Nephron (organoid): ENCODE results near the gene MCRS1.

ENCODE experiments used
- H3K27ac Mint-ChIP-seq, 3 experiments: 2 replicates each; pipeline ENCODE4 v1.8.0; 2020; ENCODE audit warnings: mixed read lengths in 3 of 3, mild to moderate bottlenecking in 2 of 3, moderate library complexity in 1 of 3
- H3K27me3 Mint-ChIP-seq: 2 replicates; pipeline ENCODE4 v1.8.0; 2021; ENCODE audit warnings: low read depth, mild to moderate bottlenecking, moderate library complexity, mixed read lengths
- H3K36me3 Mint-ChIP-seq: 2 replicates; pipeline ENCODE4 v1.8.0; 2020; ENCODE audit warnings: low read depth, mixed read lengths
- H3K4me1 Mint-ChIP-seq: 2 replicates; pipeline ENCODE4 v1.8.0; 2020; ENCODE audit warnings: mixed read lengths
- H3K4me3 Mint-ChIP-seq, 3 experiments: 2 replicates each; pipeline ENCODE4 v1.8.0; 2020; ENCODE audit warnings: mild to moderate bottlenecking in 3 of 3, mixed read lengths in 3 of 3, moderate library complexity in 2 of 3
- H3K9me3 Mint-ChIP-seq: 2 replicates; pipeline ENCODE4 v1.8.0; 2020; ENCODE audit warnings: mixed read lengths
- CTCF ChIP-seq, 3 experiments: fragments of 200-600 bp; sonication (generic); IDR thresholded peaks; one replicate each; pipeline ENCODE4 v1.5.0; 2021; ENCODE audit warnings: antibody characterized with exemption in 3 of 3; ENCODE audit not compliant: unreplicated experiment in 3 of 3

The MCRS1 gene

DNA sequence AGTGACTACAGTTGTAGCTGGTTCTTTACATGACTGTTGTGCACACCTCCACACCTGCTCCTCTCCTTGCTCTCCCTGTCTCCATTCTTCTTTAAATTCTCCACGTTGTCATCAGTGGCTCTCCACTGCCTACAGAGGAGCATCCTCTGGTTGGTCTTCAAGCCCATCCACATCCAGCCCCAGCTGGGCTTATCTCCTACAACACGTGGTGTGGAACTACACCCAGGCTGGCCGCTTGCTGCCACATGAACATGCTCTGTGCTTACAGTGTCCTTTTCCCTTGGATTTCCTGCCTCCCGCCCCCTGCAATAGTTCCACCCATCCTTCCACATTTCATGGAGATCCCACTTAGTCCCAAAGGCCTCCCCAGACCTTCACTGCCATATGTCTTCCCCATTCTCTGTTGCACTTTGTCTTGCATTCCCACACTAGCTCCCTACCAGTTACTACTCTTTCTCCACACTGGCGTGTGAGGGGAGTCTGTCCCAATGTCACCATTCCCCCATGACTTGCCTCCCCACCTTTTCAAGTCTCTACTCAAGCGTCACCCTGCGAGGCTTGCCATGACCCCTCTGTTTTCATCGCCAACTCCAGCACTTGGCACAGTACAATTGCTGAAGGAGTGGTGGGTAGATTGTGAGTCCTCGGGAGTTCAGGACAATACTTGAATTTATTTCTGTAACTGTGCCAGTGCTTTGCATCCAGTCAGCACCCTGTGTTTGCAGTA is 9.8 kb upstream of the MCRS1 start:
- no peaks in the 10 kb centered on the region for H3K9me3 Mint-ChIP-seq
- no peaks in the 10 kb centered on the region for H3K27me3 Mint-ChIP-seq
- H3K27ac Mint-ChIP-seq, result no peak overlapping the region
- no peak overlapping the region for H3K4me3 Mint-ChIP-seq
- H3K4me1 Mint-ChIP-seq, result peaks cover 25% of the 10 kb centered on the region
- no peak for TF ChIP-seq CTCF (IDR thresholded peaks at IDR 0.05; ENCODE audit: unreplicated experiment in 3 of 3)
- peaks cover 33% of the 10 kb centered on the region for H3K36me3 Mint-ChIP-seq

GRCh38 chr12:49568442-49569162 is 660 bp upstream of the MCRS1 start:
- H3K27ac Mint-ChIP-seq, result peak overlapping the region; percentile 91 to 98 (median 97)
- no peaks in the 10 kb centered on the region for H3K27me3 Mint-ChIP-seq
- no peaks in the 10 kb centered on the region for H3K9me3 Mint-ChIP-seq
- peaks cover 48% of the 10 kb centered on the region for H3K4me1 Mint-ChIP-seq
- no peak for TF ChIP-seq CTCF (IDR thresholded peaks at IDR 0.05; ENCODE audit: unreplicated experiment in 3 of 3)
- peak overlapping the region; percentile 98 to 99 (median 98) for H3K4me3 Mint-ChIP-seq
- H3K36me3 Mint-ChIP-seq, result peaks cover 27% of the 10 kb centered on the region

DNA sequence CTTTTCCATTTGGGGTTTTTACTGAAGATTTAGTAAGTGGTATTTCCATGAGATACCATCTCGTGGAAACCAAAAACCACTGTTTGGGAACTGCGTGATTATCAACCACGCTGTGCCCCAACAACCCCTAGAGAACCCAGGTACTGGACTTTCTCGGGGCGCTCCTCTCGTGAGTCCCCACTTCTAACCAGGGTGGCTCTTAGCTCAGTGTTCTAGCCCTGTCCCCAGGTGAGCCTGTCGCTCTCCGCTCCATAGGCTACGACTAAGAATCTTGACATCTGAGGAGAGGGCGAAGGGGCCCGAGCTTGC is 686 bp downstream of the MCRS1 start:
- H3K27ac Mint-ChIP-seq, result peak overlapping the region; percentile 91 to 98 (median 97)
- no peaks in the 10 kb centered on the region for H3K27me3 Mint-ChIP-seq
- H3K9me3 Mint-ChIP-seq, result no peaks in the 10 kb centered on the region
- TF ChIP-seq CTCF (IDR thresholded peaks at IDR 0.05; ENCODE audit: unreplicated experiment in 3 of 3), result no peak
- peaks cover 27% of the 10 kb centered on the region for H3K36me3 Mint-ChIP-seq
- H3K4me3 Mint-ChIP-seq, result peak overlapping the region; percentile 98 to 99 (median 98)
- peaks cover 48% of the 10 kb centered on the region for H3K4me1 Mint-ChIP-seq

GRCh38 chr12:49566361-49566760 is 1.6 kb downstream of the MCRS1 start:
- no peaks in the 10 kb centered on the region for H3K27me3 Mint-ChIP-seq
- no peaks in the 10 kb centered on the region for H3K9me3 Mint-ChIP-seq
- peaks cover 27% of the 10 kb centered on the region for H3K36me3 Mint-ChIP-seq
- H3K4me3 Mint-ChIP-seq, result peak overlapping the region; percentile 34 to 98 (median 37)
- peaks cover 47% of the 10 kb centered on the region for H3K4me1 Mint-ChIP-seq
- no peak overlapping the region for H3K27ac Mint-ChIP-seq
- TF ChIP-seq CTCF (IDR thresholded peaks at IDR 0.05; ENCODE audit: unreplicated experiment in 3 of 3), result no peak

DNA sequence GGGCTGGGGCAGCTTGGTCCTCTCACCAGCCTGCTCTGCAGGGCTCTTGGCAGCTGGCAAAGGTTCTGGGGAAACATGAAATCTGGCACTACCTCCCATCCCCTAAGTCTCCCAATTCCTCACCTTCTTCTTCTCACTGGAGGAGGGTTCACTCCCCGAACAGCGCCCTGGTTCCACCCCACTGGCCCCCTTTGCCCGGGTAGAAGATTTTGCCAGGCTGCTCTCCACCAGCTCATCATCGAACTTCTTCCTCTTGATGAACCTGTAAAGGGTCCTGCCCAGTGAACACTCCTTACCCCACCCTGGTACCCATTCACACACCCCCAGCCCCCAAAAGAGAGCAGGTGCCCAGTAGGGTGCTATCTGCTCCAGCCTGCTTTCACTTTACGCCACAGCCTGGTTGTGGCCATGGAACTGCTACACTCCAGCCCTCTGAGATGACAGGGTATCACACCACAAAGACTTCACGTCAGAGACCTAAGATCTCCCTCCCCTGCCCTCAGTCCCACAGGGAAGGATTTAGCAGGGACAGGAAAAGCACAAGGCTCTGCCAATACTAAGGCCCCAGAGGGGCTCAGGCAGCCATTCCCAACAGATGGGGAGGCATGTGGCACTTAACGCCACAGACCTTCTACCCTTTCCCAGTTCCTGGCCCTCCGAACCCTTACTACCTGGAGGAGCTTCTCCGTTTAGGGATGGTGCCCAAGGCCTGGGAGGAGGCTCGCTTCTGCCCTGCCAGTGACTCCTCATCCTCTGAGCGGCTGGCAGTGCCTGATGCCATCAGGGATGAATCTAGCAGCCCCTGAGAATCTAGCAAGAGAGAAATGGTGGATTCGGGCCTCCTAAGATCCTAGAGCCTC is 2.3 kb downstream of the MCRS1 start:
- H3K4me3 Mint-ChIP-seq, result peak overlapping the region; percentile 45 to 68 (median 64)
- no peaks in the 10 kb centered on the region for H3K9me3 Mint-ChIP-seq
- no peaks in the 10 kb centered on the region for H3K27me3 Mint-ChIP-seq
- no peak for TF ChIP-seq CTCF (IDR thresholded peaks at IDR 0.05; ENCODE audit: unreplicated experiment in 3 of 3)
- H3K36me3 Mint-ChIP-seq, result peaks cover 24% of the 10 kb centered on the region
- no peak overlapping the region for H3K27ac Mint-ChIP-seq
- H3K4me1 Mint-ChIP-seq, result peaks cover 39% of the 10 kb centered on the region
